DOHH2 (cell line): Measurements from ENCODE around the gene CCDC6.

Source experiments
- H3F3A ChIP-seq: fragments of 200-600 bp; sonication (generic), shearing (Covaris generic); 2 replicates; pipeline ENCODE4 v1.6.0; 2016; ENCODE audit warnings: antibody characterized with exemption, mild to moderate bottlenecking; ENCODE audit not compliant: control insufficient read depth, insufficient read depth
- H3K27ac ChIP-seq: fragments of 200-600 bp; sonication (generic); 2 replicates; pipeline ENCODE4 v1.5.1; 2014; ENCODE audit warnings: low read depth, mild to moderate bottlenecking, low read length, moderate library complexity
- H3K27me3 ChIP-seq: fragments of 200-600 bp; sonication (generic); 2 replicates; pipeline ENCODE4 v1.6.1; 2014; ENCODE audit warnings: mild to moderate bottlenecking, low read length, mixed read lengths; ENCODE audit not compliant: control insufficient read depth
- H3K36me3 ChIP-seq: fragments of 200-600 bp; sonication (generic); 2 replicates; pipeline ENCODE4 v1.6.1; 2014; ENCODE audit warnings: mild to moderate bottlenecking, low read length, moderate library complexity, mixed read lengths; ENCODE audit not compliant: control insufficient read depth
- H3K4me1 ChIP-seq: fragments of 200-600 bp; sonication (generic); 2 replicates; pipeline ENCODE4 v1.6.1; 2014; ENCODE audit warnings: mild to moderate bottlenecking, low read length, mixed read lengths; ENCODE audit not compliant: control insufficient read depth
- H3K4me2 ChIP-seq: fragments of 200-600 bp; sonication (generic); 2 replicates; pipeline ENCODE4 v1.6.0; 2014; ENCODE audit warnings: mild to moderate bottlenecking, low read length, moderate library complexity
- H3K4me3 ChIP-seq: fragments of 200-600 bp; sonication (generic); 2 replicates; pipeline ENCODE4 v1.5.1; 2014; ENCODE audit warnings: mild to moderate bottlenecking, low read length, mixed read lengths
- H3K79me2 ChIP-seq: fragments of 200-600 bp; sonication (generic); 2 replicates; pipeline ENCODE4 v1.6.1; 2014; ENCODE audit warnings: mild to moderate bottlenecking, low read length, mixed read lengths; ENCODE audit not compliant: control insufficient read depth
- H3K9me2 ChIP-seq: fragments of 200-600 bp; sonication (generic); replicated peaks from 2 replicates; pipeline ENCODE4 v1.6.1; 2014; ENCODE audit warnings: mild to moderate bottlenecking, low read length, mixed read lengths; ENCODE audit not compliant: control insufficient read depth
- H3K9me3 ChIP-seq: fragments of 200-600 bp; sonication (generic); 2 replicates; pipeline ENCODE4 v1.6.1; 2014; ENCODE audit warnings: antibody characterized with exemption, low read length, mixed read lengths; ENCODE audit not compliant: control insufficient read depth, insufficient read depth
- H4K20me1 ChIP-seq: fragments of 200-600 bp; sonication (generic); 2 replicates; pipeline ENCODE4 v1.6.0; 2014; ENCODE audit warnings: low read depth, mild to moderate bottlenecking, antibody characterized with exemption, low read length, moderate library complexity; ENCODE audit not compliant: control insufficient read depth, insufficient read depth
- CTCF ChIP-seq: fragments of 200-600 bp; sonication (generic); IDR thresholded peaks from one replicate; pipeline ENCODE4 v1.5.1; 2014; ENCODE audit warnings: antibody characterized with exemption, mild to moderate bottlenecking, low read depth, low read length; ENCODE audit not compliant: poor library complexity, severe bottlenecking
- EZH2phosphoT487 ChIP-seq: fragments of 200-600 bp; sonication (generic); IDR thresholded peaks from 2 replicates; pipeline ENCODE4 v1.6.1; 2017; ENCODE audit warnings: borderline replicate concordance, mild to moderate bottlenecking, antibody characterized with exemption, low read length, moderate library complexity, mixed read lengths

The CCDC6 gene

GRCh38 chr10:59926086-59926485 lies 19.7 kb upstream of the CCDC6 start:
- Histone ChIP-seq H3F3A (no peaks in the 10 kb centered on the region), H3K79me2 (no peaks in the 10 kb centered on the region), H3K9me3 (peaks cover 4% of the 10 kb centered on the region; the same call in 1 of the 2 replicates), H3K36me3 (no peaks in the 10 kb centered on the region), H3K27ac (no peak overlapping the region), H3K4me1 (no peaks in the 10 kb centered on the region), H3K27me3 (no peaks in the 10 kb centered on the region), H4K20me1 (no peaks in the 10 kb centered on the region), H3K4me2 (no peak overlapping the region), H3K4me3 (no peak overlapping the region), H3K9me2 (no peaks in the 10 kb centered on the region)
- no peak for TF ChIP-seq EZH2phosphoT487
- no peak for TF ChIP-seq CTCF

- H3K4me1 ChIP-seq: no peaks in the 10 kb centered on the region
- no peak for TF ChIP-seq EZH2phosphoT487
- no peak for TF ChIP-seq CTCF
- H3K4me2 ChIP-seq: no peak overlapping the region
- H3K9me3 ChIP-seq: peaks cover 4% of the 10 kb centered on the region; the same call in 1 of the 2 replicates
- H3K27me3 ChIP-seq: no peaks in the 10 kb centered on the region
- H4K20me1 ChIP-seq: no peaks in the 10 kb centered on the region
- H3K79me2 ChIP-seq: no peaks in the 10 kb centered on the region
- no peaks in the 10 kb centered on the region for H3F3A ChIP-seq
- H3K4me3 ChIP-seq: no peak overlapping the region
- no peaks in the 10 kb centered on the region for H3K9me2 ChIP-seq
- H3K27ac ChIP-seq: no peak overlapping the region
- no peaks in the 10 kb centered on the region for H3K36me3 ChIP-seq
These were observed 16.6 kb upstream of the CCDC6 start for GRCh38 chr10:59922907-59923306.

- H3K27me3 ChIP-seq: no peaks in the 10 kb centered on the region
- no peaks in the 10 kb centered on the region for H3K9me2 ChIP-seq
- H3F3A ChIP-seq: no peaks in the 10 kb centered on the region
- no peaks in the 10 kb centered on the region for H3K4me1 ChIP-seq
- no peaks in the 10 kb centered on the region for H3K79me2 ChIP-seq
- TF ChIP-seq EZH2phosphoT487 (no peak), CTCF (no peak)
- no peaks in the 10 kb centered on the region for H3K36me3 ChIP-seq
- no peak overlapping the region for H3K4me3 ChIP-seq
- H3K27ac ChIP-seq: no peak overlapping the region
- peaks cover 11% of the 10 kb centered on the region; the same call in 1 of the 2 replicates for H3K9me3 ChIP-seq
- H3K4me2 ChIP-seq: no peak overlapping the region
- H4K20me1 ChIP-seq: no peaks in the 10 kb centered on the region
These were observed 11.6 kb upstream of the CCDC6 start for GRCh38 chr10:59917922-59918321.
